HG03520 (cell line): ENCODE results near the gene OLFM1.

Experiments used
- ATAC-seq: cut with Tn5 transposase; IDR thresholded peaks from one replicate; pipeline ENCODE4 v1.9.1; 2021; ENCODE audit warnings: mild to moderate bottlenecking, moderate library complexity; ENCODE audit not compliant: unreplicated experiment

OLFM1 gene

GRCh38 chr9:135087489-135087792, at the start of gene OLFM1:
TSS of gene OLFM1 (plus strand) at chr9:135087668. CDS start at chr9:135087990, 322 bp downstream.
- no peak for ATAC-seq

DNA sequence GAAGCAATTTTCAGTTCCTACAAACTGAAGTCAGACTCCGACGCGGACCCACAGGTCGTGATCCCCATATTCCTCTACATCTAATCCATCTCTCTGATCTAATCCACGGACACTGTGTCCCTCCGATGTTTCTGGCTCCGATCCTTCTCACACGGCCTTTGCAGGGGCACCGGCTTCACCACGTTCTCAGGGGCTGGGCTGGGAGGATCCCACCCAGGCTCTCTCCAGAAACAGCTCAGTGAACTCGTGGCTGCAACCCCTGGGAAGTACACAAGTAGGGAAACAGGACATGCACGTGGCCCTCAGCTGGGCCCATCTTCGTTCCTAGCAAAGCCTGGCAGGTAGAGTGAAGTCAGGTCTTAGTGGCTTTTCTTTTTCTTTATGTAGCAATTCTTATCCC, 49.1 kb upstream of the OLFM1 start:
- no peak for ATAC-seq

- no peak for ATAC-seq
These were observed 48.6 kb upstream of the OLFM1 start for GRCh38 chr9:135038826-135039225.

GRCh38 chr9:135039266-135039870, 48.1 kb upstream of the OLFM1 start:
- ATAC-seq = no peak

DNA sequence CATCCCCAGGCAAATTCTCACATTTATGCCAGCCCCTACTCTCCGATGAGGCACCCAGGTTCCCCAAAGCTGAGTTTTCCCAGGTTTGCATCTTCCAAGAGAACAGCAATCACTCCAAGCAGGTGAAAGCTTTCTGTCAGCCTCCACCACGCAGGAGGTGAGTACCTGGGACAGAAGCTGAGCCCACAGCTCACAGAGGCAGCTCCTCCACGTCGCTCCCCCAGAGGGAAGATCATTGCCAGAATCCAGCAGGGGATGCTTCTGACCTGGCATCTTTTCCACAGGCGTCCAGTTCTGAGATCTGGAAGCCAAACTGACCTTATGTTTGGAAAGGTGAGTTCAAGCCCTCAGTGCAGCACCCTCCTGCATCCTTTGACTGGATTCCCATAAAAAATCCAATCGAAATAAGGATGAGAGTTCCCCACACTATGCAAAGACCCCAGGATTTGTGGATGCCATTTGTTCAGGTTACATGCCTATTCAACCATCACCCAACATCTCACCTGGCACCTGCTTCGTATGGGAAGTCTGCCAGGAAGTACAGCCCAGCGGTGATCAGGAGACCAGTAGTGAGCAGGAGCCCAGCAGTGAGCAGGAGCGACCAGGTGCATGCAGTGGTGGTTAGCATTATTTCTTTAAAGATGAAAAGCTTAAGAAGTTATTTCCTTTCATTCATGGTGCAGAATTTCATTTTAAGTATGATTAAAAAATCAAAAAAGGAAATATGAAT, 47.4 kb upstream of the OLFM1 start:
- no peak for ATAC-seq

GRCh38 chr9:135040892-135041291, 46.6 kb upstream of the OLFM1 start:
- ATAC-seq = no peak

- no peak for ATAC-seq
These were observed 44.1 kb upstream of the OLFM1 start for GRCh38 chr9:135043345-135043744.

GRCh38 chr9:135045264-135045927, 42.1 kb upstream of the OLFM1 start:
- no peak for ATAC-seq

DNA sequence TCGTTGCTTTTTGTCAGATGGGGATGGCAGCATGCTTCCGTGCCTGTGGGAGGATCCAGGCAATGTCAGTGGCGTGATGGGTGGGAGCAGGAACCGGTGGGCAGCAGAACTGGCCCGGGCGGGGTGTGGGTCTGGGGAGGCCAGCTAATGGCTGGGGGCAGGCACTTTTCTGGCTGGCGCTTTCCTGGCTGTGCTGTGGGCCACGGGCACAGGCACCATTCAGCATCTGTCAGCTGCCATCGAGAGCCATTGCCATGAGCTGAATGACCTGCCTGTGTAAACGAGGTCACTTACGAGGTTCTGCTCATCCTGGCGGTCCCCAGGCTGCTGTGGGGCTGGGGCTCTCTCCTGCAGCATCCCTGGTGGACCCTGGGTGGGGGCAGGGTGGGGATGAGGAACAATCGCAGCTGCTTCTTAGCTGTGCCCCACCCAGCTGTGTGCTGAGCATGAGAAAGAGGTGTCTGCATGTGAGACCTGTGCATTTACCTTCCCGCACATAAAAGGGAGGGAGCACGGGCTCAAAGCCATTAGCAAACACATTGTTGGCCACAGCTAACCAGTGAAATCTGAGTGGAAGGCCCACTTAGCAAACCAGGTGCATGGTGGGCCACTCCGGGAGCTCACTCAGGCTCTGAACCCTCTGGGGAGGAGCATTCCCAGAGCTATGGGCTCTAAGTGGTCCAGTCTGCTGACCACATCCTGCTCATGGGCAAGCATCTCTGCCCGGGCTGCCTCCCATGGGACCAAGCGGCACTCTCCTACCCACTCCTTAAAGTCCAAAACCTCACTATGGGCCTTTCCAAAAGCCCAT, 41.3 kb upstream of the OLFM1 start:
- no peak for ATAC-seq

GRCh38 chr9:135046739-135047350, 40.6 kb upstream of the OLFM1 start:
- no peak for ATAC-seq

DNA sequence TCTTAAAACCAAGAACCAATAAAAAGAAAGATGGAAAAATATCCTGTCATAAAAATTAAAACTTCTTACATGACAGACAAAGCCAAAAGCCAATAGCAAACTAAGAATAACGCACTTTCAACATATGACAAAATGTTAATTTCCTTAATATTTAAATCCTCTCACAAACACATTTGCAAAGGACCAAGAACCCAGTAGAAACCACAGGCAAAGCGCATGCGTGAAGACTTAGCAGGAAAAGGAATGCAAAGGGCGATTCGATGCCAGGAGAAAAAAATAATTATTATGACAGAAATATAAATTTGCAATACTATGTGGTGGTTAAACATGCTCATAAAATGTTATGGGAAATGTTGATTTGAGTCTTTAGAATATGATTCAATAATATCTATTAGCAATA, 39.9 kb upstream of the OLFM1 start:
- ATAC-seq = no peak

DNA sequence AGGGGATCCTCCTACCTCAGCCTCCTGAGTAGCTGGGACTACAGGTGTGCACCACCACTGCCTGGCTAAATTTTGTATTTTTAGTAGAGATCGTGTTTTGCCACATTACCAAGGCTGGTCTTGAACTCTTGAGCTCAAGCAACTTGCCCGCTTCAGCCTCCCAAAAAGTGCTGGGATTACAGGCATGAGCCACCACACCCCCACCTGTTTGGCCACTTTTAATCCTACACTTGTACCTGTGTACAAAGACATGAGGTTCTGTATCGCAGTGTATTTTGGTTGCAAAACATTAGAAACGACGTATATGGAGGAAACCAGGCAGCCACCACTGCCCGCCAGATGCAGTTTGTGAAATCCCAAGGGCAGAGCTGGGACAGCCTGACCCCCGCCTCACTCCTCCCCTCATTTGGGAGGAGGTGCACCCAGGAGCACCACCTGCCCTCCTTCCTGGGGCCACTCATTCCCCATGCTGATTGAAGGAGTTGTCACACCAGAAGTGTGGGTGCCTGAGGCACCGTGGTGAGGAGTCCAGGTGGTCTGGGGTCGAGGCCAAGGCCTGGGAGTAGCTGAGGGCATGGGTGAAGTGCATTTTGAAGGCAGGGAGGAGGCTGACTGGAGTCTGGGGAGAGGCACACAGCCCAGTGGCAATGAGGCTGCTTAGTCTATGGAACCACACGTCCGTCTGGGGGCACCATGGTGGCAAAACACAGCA, 39.3 kb upstream of the OLFM1 start:
- ATAC-seq = no peak

DNA sequence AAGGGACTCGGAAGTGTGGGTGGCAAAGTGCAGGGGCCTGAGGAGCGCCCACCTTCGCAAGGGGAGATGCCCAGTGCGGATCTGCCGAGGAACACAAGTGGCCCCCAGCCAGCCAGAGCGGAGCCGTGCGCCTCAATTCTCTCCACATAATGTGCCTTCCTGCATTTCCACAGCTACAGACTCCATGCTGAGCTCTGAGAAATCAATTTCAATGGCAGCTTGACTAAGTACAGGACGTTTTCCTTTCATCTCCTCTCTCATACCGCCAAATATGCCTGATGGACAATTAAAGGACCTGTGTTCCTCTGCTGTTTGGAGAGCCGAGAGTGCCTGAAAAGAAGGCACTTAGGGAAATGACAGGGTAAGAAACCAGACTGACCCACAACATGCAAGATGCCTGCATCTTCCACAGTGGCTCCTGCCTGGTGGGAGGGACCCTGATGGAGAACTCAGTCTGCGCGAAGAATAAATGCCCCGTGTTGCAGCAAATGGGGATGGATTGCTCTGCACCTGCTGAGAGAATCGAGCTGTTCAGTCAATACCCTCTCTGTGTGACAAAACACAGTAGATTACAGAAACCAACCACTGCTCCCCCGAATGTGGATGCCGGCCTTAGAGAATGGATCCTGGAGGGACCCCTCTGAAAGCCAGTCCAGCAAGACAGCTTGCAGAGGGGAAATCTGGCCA, 38.6 kb upstream of the OLFM1 start:
- no peak for ATAC-seq

DNA sequence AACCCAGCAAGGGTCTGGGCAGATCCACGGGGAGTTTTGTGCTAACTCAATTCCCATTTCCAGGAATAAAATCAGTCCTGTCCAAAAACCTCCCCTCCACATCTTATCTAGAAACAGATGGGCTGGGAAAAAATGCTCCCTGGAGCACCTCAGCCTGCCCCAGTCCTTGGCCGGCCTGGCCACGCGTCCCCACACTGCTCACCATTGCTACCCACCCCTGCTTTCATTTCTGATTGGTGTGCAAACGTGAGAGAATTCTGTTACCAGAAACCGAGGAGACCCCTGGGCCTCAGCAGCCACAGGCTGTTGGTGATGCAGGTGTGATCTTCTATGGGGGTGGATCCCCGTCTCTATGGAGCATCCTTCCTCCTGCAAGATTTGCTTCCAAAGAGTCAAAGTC, 38.0 kb upstream of the OLFM1 start:
- ATAC-seq = no peak

- no peak for ATAC-seq
These were observed 37.1 kb upstream of the OLFM1 start for GRCh38 chr9:135050072-135050990.

- no peak for ATAC-seq
These were observed 36.0 kb upstream of the OLFM1 start for GRCh38 chr9:135051316-135052038.

DNA sequence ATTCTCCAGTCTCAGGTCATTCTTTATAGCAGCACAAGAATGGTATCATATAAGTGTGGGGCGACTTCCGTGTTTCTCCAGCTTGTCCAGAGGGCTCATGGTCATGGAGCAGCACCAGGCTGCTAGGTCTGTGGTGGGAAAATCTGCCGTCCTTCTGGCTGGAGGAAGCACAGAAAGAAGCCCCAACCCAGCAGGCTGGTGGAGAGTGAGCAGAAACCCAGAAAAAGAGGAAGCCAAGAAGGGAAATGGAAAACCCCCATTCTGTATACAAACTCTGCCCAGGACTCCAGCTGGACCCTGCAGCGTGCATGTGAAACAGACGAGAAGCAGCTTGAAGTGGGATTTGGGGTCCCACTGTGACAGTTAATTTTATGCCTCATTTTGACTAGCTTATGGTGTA, 34.3 kb upstream of the OLFM1 start:
- no peak for ATAC-seq

- no peak for ATAC-seq
These were observed 32.3 kb upstream of the OLFM1 start for GRCh38 chr9:135055181-135055580.
